Peyer's patch (tissue), 4 donors: ENCODE results near the gene KLHL40.

Source experiments
- CTCF ChIP-seq, 6 experiments: fragments of 450-650 bp in 4 of 6; fragments of 200-600 bp in 2 of 6; sonication (generic) in 1 of 6; IDR thresholded peaks; one replicate each; pipeline ENCODE4 v1.5.1; 2017 to 2019; ENCODE audit warnings: antibody characterized with exemption in 6 of 6, mild to moderate bottlenecking in 3 of 6, moderate library complexity in 1 of 6
- POLR2A ChIP-seq, 2 donors: fragments of 450-650 bp; IDR thresholded peaks; one replicate each; pipeline ENCODE4 v1.5.1; 2017; ENCODE audit warnings: antibody characterized with exemption in 2 of 2, mild to moderate bottlenecking in 2 of 2, moderate library complexity in 2 of 2

GRCh38 chr3:42662813-42663535, 22.4 kb upstream of the KLHL40 start:
- TF ChIP-seq CTCF (IDR thresholded peaks at IDR 0.05) (no peak), POLR2A (IDR thresholded peaks at IDR 0.05) (no peak)
